ENCODE data around the gene HOXD9.

DNA sequence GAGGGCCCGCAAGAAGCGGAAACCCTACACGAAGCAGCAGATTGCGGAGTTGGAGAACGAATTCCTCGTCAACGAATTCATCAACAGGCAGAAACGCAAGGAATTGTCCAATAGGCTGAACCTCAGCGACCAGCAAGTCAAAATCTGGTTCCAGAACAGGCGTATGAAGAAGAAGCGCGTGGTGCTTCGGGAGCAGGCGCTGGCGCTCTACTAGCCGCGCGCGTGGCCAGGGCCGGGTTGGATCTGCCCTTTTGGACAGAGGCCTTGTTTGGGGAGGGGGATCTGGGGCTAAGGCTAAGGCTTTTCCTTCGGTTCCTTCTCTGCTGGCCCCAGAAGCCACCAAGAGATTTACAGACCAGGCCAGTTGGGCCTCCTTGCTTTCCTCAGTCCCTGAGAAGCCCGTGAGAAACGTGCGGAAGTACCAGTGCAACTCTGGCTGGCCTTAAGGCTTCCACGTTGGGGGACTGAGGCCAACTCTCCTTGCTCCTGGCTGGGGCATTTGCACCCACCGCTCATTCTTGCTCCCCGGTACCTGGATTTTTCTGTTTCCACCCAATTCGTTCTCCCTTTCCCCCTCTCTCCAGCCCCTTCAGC, 21.9 kb upstream of the HOXD9 start:
- TF ChIP-seq, protein P1, sequence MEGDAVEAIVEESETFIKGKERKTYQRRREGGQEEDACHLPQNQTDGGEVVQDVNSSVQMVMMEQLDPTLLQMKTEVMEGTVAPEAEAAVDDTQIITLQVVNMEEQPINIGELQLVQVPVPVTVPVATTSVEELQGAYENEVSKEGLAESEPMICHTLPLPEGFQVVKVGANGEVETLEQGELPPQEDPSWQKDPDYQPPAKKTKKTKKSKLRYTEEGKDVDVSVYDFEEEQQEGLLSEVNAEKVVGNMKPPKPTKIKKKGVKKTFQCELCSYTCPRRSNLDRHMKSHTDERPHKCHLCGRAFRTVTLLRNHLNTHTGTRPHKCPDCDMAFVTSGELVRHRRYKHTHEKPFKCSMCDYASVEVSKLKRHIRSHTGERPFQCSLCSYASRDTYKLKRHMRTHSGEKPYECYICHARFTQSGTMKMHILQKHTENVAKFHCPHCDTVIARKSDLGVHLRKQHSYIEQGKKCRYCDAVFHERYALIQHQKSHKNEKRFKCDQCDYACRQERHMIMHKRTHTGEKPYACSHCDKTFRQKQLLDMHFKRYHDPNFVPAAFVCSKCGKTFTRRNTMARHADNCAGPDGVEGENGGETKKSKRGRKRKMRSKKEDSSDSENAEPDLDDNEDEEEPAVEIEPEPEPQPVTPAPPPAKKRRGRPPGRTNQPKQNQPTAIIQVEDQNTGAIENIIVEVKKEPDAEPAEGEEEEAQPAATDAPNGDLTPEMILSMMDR (conservative IDR thresholded peaks at IDR 0.05; ENCODE audit: low read depth, low read length) = no peak
- TF ChIP-seq EZH2phosphoT487 (IDR thresholded peaks at IDR 0.05; ENCODE audit: borderline replicate concordance, low read length) (no peak), EZH2 (IDR thresholded peaks at IDR 0.05; ENCODE audit: low read length, unreplicated experiment) (no peak)

Data from PC-3 (cell line).